Mononuclear cell (primary cell): ENCODE data around the gene BCAS3. TPM values are rescaled to one million over a fixed set of nuclear protein-coding genes. Genes with fewer than 3 reads are reported as not detected.

Experiments used
- H3K27me3 ChIP-seq: 2 replicates; pipeline ENCODE4 v1.6.0; 2011; ENCODE audit warnings: low read length, control low read depth; ENCODE audit not compliant: insufficient read depth
- H3K4me1 ChIP-seq: 2 replicates; pipeline ENCODE4 v1.5.1; 2011; ENCODE audit warnings: mild to moderate bottlenecking, low read length, control low read depth; ENCODE audit not compliant: insufficient read depth
- H3K4me3 ChIP-seq: 2 replicates; pipeline ENCODE4 v1.5.1; 2011; ENCODE audit warnings: mild to moderate bottlenecking, low read length, moderate library complexity
- H3K9me3 ChIP-seq: 2 replicates; pipeline ENCODE4 v1.5.1; 2011; ENCODE audit warnings: low read depth, mild to moderate bottlenecking, control low read depth, low read length
- total RNA-seq: library from RNA; depleted of rRNA; stranded (reverse); fragments of >200 nt; gene quantifications from one replicate; pipeline ENCODE4 v1.2.3, GENCODE V29; 2012

Gene BCAS3
- total RNA-seq, 1 donor: 23.9 TPM

DNA sequence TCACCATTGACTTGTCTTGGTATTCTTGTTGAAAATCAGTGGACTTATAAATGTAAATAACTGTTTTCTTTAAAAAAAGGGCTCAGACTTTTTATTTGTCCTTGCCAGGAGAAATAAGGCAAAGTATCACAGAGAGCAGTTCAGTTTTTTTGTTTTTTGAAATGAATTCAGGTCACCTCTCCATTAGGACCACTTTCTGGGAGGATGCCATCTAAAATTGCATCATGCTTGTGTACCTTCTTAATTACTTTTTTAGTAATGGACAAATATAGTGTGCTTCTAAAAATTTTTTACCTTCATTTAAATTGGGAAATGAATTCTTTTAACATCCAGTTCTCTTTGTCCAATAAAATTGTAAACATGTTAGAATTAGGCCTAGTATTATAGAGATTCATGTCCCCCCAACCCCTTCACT, 210.0 kb downstream of the BCAS3 start:
- no peaks in the 10 kb centered on the region for H3K4me1 ChIP-seq
- no peak overlapping the region for H3K4me3 ChIP-seq
- no peaks in the 10 kb centered on the region for H3K9me3 ChIP-seq
- no peaks in the 10 kb centered on the region for H3K27me3 ChIP-seq

DNA sequence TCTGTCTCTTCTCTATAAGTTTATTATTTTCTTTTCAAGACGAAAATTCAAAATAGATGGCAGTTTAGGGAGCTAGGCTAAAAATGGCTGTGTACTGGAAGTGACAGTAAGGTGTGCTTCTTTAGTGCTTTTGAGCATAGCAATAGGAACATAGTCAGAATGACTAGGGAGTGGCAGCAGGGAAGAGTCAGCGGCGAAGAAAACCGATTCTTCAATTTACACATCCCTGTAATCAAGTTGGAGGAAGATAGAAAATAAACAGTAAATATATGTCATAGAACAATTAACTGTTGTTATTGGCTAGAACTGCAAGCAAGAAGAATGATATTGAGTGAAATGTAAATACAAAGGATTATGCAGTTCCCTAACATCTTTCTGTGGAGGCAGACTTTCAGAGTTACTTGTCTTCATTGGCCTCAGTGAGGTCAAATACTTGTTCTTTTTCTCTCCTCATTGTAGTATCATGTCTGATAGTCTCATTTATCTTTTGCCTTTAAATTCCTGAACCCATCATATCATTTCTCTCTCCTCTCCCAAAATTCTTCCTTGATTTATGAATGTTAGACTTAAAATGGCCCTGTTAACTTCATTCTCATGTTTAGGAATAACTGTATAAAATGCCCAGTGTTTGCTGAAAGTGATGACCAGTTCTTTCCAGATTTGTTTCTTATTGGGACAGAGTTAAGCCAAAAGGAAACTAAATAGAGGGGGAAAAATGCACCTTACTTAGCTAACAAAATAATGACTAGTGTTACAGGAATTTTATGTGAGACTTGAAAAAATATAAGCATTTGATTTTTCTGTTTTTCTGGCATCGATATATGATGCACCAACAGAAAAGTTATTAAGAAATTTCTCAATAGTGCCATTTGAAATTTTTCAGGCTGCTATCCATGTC, 211.4 kb downstream of the BCAS3 start:
- Histone ChIP-seq H3K9me3 (no peaks in the 10 kb centered on the region), H3K4me3 (no peak overlapping the region), H3K4me1 (no peaks in the 10 kb centered on the region), H3K27me3 (no peaks in the 10 kb centered on the region)

DNA sequence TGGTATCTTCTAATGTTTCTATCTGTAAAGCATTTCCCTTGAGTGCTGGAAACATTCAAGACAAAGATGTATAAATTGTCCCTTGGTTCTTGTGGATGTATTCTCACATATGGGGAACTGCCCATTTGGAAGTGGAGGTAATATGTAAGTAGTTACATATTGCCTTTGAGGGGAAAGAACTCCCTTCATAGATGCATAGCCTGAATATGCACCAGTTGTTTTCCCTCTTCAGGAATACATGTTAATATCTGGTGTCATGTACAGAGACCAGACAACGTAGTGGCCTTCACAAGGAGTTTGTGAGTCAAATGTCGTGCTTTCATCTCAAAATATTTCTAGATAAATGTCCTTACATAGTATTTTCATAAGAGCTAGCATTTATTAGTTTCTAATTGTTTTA, 213.5 kb downstream of the BCAS3 start:
- Histone ChIP-seq H3K4me3 (no peak overlapping the region), H3K9me3 (no peaks in the 10 kb centered on the region), H3K4me1 (no peaks in the 10 kb centered on the region), H3K27me3 (no peaks in the 10 kb centered on the region)

DNA sequence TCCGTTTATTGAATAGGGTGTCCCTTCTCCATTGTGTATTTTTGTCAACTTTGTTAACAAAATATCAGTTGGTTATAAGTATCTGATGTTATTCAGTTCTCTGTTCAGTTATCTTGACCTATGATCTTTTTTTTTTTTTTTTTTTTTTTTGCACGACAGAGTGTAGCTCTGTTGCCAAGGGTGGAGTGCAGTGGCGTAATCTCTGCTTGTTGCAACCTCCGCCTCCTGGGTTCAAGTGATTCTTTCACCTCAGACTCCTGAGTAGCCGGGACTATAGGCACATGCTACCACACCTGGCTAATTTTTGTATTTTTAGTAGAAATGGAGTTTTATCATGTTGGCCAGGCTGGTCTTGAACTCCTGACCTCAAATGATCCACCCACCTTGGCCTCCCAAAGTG, 215.8 kb downstream of the BCAS3 start:
- Histone ChIP-seq H3K9me3 (peaks cover 10% of the 10 kb centered on the region), H3K4me1 (no peaks in the 10 kb centered on the region), H3K27me3 (no peaks in the 10 kb centered on the region), H3K4me3 (no peak overlapping the region)

DNA sequence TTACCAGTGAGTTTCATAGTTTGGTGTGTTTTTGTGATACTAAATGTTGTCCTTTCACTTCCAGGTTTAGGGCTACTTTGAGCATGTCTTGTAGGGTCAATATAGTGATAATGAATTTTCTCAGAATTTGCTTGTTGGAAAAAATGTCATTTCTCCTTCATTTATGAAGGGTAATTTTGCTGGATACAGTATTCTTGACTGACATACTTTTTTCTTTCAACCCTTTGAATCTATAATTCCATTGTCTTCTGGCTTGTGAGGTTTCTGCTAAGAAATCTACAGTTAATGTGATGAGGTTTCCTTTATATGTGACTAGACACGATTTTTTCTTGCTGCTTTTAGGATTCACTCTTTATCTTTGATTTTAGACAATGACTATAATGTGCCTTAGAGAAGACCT, 219.3 kb downstream of the BCAS3 start:
- Histone ChIP-seq H3K4me1 (no peaks in the 10 kb centered on the region), H3K4me3 (no peak overlapping the region), H3K27me3 (no peaks in the 10 kb centered on the region), H3K9me3 (peaks cover 10% of the 10 kb centered on the region)

DNA sequence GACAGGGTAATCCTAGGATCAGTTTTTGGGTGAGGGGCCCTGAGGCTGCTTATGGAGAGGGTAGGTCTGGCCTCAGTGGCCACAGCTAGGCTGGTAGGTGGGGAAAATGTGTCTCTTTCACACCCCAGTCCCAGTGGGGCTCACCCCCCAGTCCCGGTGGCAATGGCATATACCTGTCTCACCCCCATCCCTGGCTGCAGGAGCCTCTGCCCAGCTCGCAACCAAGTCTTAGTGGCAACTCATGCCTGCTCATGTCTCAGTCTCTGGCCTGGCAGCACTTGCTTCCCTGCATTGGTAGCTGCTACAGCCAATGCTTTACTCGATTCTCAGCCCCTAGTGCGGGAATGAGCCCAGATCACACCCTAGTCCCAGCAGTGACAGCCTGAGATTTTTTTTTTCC, 221.5 kb downstream of the BCAS3 start:
- H3K4me1 ChIP-seq: no peaks in the 10 kb centered on the region
- H3K4me3 ChIP-seq: no peak overlapping the region
- no peaks in the 10 kb centered on the region for H3K27me3 ChIP-seq
- H3K9me3 ChIP-seq: peaks cover 10% of the 10 kb centered on the region

DNA sequence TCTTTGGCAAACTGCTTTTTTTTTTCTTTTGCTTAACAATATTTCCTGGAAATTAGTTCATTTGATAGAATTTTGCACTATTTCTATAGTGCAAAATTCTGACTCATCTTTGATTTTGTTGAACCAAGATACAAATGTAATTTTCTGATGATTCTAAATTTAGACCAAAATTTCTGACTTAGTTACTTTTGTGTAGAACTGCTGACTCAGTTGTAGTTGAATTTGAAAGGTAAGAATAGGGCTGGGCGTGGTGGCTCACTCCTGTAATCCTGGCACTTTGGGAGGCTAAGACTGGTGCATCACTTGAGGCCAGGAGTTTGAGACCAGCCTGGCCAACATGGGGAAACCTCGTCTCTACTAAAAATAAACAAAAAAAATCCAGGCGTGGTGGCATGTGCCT, 223.0 kb downstream of the BCAS3 start:
- Histone ChIP-seq H3K9me3 (peaks cover 10% of the 10 kb centered on the region), H3K27me3 (no peaks in the 10 kb centered on the region), H3K4me1 (no peaks in the 10 kb centered on the region), H3K4me3 (no peak overlapping the region)

DNA sequence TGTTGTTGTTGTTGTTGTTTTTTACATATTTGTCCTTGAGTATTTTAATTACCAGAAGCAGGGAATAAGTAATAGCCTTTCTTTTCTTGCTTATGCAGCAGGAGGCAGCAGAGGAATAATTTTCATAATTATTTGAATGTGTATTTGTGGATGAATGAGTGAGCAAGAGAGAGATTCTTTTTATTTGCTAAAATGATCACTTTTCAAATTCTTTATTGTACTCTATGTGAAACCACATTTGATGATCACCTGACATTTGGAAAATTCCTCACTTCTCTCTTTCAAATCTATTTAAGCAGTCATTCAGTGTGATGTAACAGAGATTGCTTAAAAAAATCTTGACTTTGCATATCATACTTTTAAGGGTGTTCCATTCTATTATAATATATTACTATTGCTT, 223.6 kb downstream of the BCAS3 start:
- no peaks in the 10 kb centered on the region for H3K27me3 ChIP-seq
- H3K4me3 ChIP-seq: no peak overlapping the region
- H3K9me3 ChIP-seq: peaks cover 10% of the 10 kb centered on the region
- no peaks in the 10 kb centered on the region for H3K4me1 ChIP-seq

DNA sequence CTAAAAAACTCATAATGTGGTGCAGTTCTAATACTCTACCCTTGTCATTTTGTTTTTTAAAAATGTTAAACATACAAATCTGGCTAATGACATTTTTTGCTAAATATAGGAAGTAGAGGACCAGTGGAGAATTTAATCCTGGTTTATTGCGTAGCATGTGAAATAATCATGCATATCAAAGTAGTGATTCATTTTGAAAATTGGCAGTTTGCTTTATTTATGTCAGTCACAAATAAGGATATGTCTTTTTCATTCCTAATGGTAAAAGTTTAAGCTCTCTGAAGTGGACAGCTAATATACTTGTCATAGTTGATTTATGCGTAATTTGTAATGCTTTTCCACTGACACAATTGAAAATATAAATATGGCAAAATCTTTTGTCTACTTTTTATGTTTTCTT, 224.2 kb downstream of the BCAS3 start:
- Histone ChIP-seq H3K4me3 (no peak overlapping the region), H3K9me3 (peaks cover 6% of the 10 kb centered on the region), H3K27me3 (no peaks in the 10 kb centered on the region), H3K4me1 (no peaks in the 10 kb centered on the region)

DNA sequence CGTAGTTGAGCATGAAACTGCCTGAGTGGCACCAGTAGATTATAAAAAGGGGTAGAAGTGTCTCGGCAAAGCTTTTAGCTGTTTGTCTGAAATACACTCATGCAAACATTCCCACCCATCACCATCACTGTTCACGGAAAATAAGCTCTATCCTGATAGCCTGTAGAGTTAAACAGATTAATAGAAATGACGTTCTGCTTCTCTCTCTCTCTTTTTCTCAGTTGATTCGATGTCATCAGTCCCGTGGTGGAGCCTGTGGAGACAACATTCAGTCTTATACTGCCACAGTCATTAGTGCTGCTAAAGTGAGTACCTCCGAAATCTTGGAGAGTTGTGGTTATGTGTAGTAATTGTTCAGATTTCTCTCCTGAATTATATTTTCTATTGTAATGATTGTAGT, 224.7 kb downstream of the BCAS3 start:
- Histone ChIP-seq H3K4me3 (no peak overlapping the region), H3K9me3 (peaks cover under 1% of the 10 kb centered on the region), H3K4me1 (no peaks in the 10 kb centered on the region), H3K27me3 (no peaks in the 10 kb centered on the region)

DNA sequence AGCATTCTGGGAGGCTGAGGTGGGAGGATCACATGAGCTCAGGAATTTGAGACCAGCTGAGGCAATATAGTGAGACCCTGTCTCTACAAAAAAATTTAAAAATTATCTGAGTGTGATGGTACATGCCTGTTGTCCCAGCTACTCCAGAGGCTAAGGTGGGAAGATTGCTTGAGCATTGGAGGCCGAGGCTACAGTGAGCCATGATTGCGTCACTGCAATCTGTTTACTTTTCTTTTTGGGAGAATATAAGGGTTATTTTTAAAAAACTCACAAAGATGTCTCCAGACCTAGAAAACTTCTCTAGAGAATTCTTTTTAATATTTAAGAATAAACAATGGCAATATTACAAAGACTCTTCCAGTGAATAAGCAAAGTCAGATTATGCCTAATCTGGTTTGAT, 226.9 kb downstream of the BCAS3 start:
- H3K4me1 ChIP-seq: no peaks in the 10 kb centered on the region
- H3K9me3 ChIP-seq: no peaks in the 10 kb centered on the region
- H3K4me3 ChIP-seq: no peak overlapping the region
- no peaks in the 10 kb centered on the region for H3K27me3 ChIP-seq

DNA sequence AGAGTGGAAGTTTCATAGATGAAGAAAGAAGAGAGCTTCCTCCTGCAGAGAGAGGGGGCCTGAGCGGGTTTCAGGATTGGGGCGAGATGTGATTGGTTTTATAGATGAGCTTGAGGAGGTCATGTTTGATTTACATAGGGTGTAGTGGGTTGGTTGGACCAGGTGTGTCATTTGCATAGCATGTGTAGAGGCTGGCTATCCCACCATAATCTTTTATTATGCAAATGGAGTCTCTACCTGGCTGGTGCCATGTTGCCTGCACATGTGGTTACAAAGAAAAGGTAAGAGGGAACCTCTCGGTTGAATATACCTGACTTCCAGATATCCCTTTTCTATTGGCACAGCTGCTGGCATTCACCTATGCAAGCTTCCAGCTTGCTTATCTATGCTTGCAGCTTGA, 228.1 kb downstream of the BCAS3 start:
- Histone ChIP-seq H3K4me1 (no peaks in the 10 kb centered on the region), H3K27me3 (no peaks in the 10 kb centered on the region), H3K4me3 (no peak overlapping the region), H3K9me3 (no peaks in the 10 kb centered on the region)

DNA sequence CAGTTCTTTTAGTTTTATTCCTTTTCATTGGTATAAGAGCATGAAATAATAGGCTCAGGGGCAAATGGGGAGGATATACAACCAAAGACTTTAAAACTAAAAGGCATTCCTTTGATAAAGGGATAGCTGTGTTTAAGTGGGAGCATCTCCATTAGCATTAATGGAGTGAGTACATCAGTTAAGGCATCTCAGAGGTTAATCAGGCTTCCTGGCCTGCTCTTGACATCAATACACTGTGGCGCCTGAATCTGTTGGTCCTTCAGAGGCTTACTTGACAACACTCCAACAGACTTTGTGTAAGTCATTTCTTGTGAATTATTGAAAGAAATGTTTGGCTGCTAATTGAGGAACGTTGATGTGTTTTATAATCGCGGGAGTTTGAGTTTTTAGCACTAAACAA, 230.7 kb downstream of the BCAS3 start:
- Histone ChIP-seq H3K4me3 (no peak overlapping the region), H3K9me3 (no peaks in the 10 kb centered on the region), H3K27me3 (no peaks in the 10 kb centered on the region), H3K4me1 (no peaks in the 10 kb centered on the region)

DNA sequence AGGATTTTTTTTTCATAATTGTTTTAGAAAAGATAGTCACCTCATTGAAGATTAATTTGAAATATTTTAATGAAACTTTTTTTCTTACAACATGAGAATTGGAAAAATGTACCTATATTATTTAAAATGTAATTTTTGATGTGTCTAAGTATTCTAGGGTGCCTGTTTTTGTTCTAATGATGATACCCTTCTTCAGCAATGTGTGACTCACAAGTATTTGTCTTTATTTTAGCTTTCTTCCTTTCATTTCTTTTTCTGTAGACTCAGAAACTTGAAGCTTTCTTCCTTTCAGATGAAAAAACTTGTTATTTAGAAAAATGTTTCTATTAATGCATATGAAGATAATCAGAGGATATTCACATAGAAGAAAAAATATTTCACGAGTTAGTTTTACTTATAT, 231.8 kb downstream of the BCAS3 start:
- no peaks in the 10 kb centered on the region for H3K9me3 ChIP-seq
- H3K4me3 ChIP-seq: no peak overlapping the region
- H3K27me3 ChIP-seq: no peaks in the 10 kb centered on the region
- H3K4me1 ChIP-seq: no peaks in the 10 kb centered on the region

DNA sequence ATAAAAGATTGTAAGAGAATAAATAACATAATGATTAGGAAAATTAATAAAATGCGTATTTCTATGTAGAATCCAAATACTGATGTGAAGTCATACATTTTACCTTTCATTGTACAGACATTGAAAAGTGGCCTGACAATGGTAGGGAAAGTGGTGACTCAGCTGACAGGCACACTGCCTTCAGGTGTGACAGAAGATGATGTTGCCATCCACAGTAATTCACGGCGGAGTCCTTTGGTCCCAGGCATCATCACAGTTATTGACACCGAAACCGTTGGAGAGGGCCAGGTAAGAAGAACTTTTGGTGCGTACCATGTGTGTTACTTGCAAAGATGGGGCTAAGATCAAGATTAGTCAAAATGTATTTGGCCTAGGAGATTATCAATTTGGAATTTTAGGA, 232.8 kb downstream of the BCAS3 start:
- no peaks in the 10 kb centered on the region for H3K9me3 ChIP-seq
- H3K4me3 ChIP-seq: no peak overlapping the region
- no peaks in the 10 kb centered on the region for H3K27me3 ChIP-seq
- no peaks in the 10 kb centered on the region for H3K4me1 ChIP-seq

DNA sequence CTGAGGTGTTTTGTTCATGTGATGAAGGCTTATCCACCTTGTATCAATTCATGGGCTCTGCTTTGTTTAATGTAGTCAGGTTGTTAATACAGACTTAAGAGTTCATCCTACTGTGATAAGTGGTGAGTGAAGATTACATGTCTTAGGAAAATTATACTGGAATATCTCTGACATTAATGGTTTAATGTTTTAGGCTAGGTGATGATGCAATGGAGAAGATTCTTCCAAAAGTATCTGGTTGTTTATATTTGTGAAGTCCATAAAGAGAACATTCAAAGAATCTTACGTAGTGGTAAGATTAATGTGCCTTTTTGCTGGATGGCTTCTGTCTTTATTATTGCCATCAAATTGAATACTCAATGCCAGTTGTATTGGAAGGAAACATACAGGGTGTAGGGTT, 236.4 kb downstream of the BCAS3 start:
- Histone ChIP-seq H3K9me3 (peaks cover 6% of the 10 kb centered on the region), H3K4me1 (no peaks in the 10 kb centered on the region), H3K27me3 (no peaks in the 10 kb centered on the region), H3K4me3 (no peak overlapping the region)
